OCI-LY1 (cell line): Measurements from ENCODE around the gene CACHD1.

Experiments
- H2AFZ ChIP-seq: fragments of 200-600 bp; sonication (generic), shearing (Covaris generic); 2 replicates; pipeline ENCODE4 v1.6.0; 2014; ENCODE audit warnings: antibody characterized with exemption, mild to moderate bottlenecking, low read length
- H3F3A ChIP-seq: fragments of 200-600 bp; sonication (generic), shearing (Covaris generic); 2 replicates; pipeline ENCODE4 v1.6.0; 2014; ENCODE audit warnings: mild to moderate bottlenecking, antibody characterized with exemption, low read length, moderate library complexity; ENCODE audit not compliant: insufficient read depth
- H3K27ac ChIP-seq: fragments of 200-600 bp; sonication (generic); 2 replicates; pipeline ENCODE4 v1.5.1; 2014; ENCODE audit warnings: low read length, mixed run types, mild to moderate bottlenecking, low read depth; ENCODE audit not compliant: poor library complexity, severe bottlenecking
- H3K27me3 ChIP-seq: fragments of 200-600 bp; sonication (generic); 2 replicates; pipeline ENCODE4 v1.6.0; 2014; ENCODE audit warnings: antibody characterized with exemption, mild to moderate bottlenecking, low read length, moderate library complexity; ENCODE audit not compliant: insufficient read depth
- H3K36me3 ChIP-seq: fragments of 200-600 bp; sonication (generic); 2 replicates; pipeline ENCODE4 v1.6.1; 2014; ENCODE audit warnings: mild to moderate bottlenecking, antibody characterized with exemption, low read length, moderate library complexity, mixed read lengths; ENCODE audit not compliant: insufficient read depth
- H3K4me1 ChIP-seq: fragments of 200-600 bp; sonication (generic); 2 replicates; pipeline ENCODE4 v1.5.1; 2014; ENCODE audit warnings: mild to moderate bottlenecking, low read length, moderate library complexity; ENCODE audit not compliant: insufficient read depth, severe bottlenecking
- H3K4me2 ChIP-seq: fragments of 200-600 bp; sonication (generic), shearing (Covaris generic); 2 replicates; pipeline ENCODE4 v1.6.1; 2014; ENCODE audit warnings: low read length
- H3K4me3 ChIP-seq: fragments of 200-600 bp; sonication (generic); 2 replicates; pipeline ENCODE4 v1.5.1; 2014; ENCODE audit warnings: low read length, low read depth, mild to moderate bottlenecking, mixed read lengths; ENCODE audit not compliant: poor library complexity, severe bottlenecking
- H3K79me2 ChIP-seq: fragments of 200-600 bp; shearing (Covaris generic); 2 replicates; pipeline ENCODE4 v1.6.1; 2016; ENCODE audit warnings: mixed run types, low read length, mixed read lengths; ENCODE audit not compliant: insufficient read depth
- H3K9ac ChIP-seq: fragments of 200-600 bp; sonication (generic), shearing (Covaris generic); 2 replicates; pipeline ENCODE4 v1.6.1; 2014; ENCODE audit warnings: mild to moderate bottlenecking, low read length, mixed read lengths
- H3K9me2 ChIP-seq: fragments of 200-600 bp; sonication (generic), shearing (Covaris generic); 2 replicates; pipeline ENCODE4 v1.6.1; 2014; ENCODE audit warnings: low read depth, mild to moderate bottlenecking, low read length, mixed read lengths
- H3K9me3 ChIP-seq: fragments of 200-600 bp; shearing (Covaris generic); 2 replicates; pipeline ENCODE4 v1.6.1; 2014; ENCODE audit warnings: low read length, mixed read lengths
- H4K20me1 ChIP-seq: fragments of 200-600 bp; sonication (generic), shearing (Covaris generic); 2 replicates; pipeline ENCODE4 v1.6.0; 2016; ENCODE audit warnings: mild to moderate bottlenecking, low read length; ENCODE audit not compliant: insufficient read depth
- EZH2 ChIP-seq: fragments of 200-600 bp; sonication (generic), shearing (Covaris generic); IDR thresholded peaks from 2 replicates; pipeline ENCODE4 v1.8.0; 2017; ENCODE audit warnings: borderline replicate concordance, mixed run types, mild to moderate bottlenecking, antibody characterized with exemption, low read length, moderate library complexity, mixed read lengths
- TF ChIP-seq, protein P1 (sequence below): fragments of 200-600 bp; sonication (generic), shearing (Covaris generic); IDR thresholded peaks from 2 replicates; pipeline ENCODE4 v1.5.1; 2017; ENCODE audit warnings: mild to moderate bottlenecking, antibody characterized with exemption, low read length, moderate library complexity, mixed read lengths

CACHD1 gene

DNA sequence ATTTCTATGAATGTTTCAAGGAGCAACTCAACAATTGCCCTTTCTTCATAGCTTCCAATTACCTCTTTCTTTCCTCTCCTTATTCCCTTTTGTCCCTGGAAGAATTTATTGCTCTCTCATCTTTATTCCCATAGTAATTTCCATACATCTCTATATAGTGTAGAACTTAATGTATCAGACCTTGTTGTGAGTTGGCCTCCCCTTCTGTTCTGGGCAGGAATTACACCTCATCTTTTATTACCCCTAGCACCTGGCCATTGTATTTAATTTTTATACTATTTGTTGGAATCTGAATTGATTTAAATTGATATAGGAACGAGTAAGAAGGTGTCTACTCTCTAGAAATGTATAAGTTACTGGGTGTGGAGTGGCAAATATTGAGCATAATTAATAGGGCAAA lies 114.5 kb downstream of the CACHD1 start:
- Histone ChIP-seq H3K9me3 (no peaks in the 10 kb centered on the region), H3K79me2 (no peaks in the 10 kb centered on the region), H3K4me2 (no peak overlapping the region), H3K36me3 (no peaks in the 10 kb centered on the region), H3K4me3 (no peak overlapping the region), H3K27ac (no peak overlapping the region), H4K20me1 (no peaks in the 10 kb centered on the region), H2AFZ (no peak overlapping the region), H3K27me3 (no peaks in the 10 kb centered on the region), H3K9me2 (no peaks in the 10 kb centered on the region), H3K9ac (no peak overlapping the region), H3F3A (no peaks in the 10 kb centered on the region), H3K4me1 (no peaks in the 10 kb centered on the region)
- TF ChIP-seq, protein P1, sequence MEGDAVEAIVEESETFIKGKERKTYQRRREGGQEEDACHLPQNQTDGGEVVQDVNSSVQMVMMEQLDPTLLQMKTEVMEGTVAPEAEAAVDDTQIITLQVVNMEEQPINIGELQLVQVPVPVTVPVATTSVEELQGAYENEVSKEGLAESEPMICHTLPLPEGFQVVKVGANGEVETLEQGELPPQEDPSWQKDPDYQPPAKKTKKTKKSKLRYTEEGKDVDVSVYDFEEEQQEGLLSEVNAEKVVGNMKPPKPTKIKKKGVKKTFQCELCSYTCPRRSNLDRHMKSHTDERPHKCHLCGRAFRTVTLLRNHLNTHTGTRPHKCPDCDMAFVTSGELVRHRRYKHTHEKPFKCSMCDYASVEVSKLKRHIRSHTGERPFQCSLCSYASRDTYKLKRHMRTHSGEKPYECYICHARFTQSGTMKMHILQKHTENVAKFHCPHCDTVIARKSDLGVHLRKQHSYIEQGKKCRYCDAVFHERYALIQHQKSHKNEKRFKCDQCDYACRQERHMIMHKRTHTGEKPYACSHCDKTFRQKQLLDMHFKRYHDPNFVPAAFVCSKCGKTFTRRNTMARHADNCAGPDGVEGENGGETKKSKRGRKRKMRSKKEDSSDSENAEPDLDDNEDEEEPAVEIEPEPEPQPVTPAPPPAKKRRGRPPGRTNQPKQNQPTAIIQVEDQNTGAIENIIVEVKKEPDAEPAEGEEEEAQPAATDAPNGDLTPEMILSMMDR, result peak; percentile 27
- TF ChIP-seq EZH2, result no peak

DNA sequence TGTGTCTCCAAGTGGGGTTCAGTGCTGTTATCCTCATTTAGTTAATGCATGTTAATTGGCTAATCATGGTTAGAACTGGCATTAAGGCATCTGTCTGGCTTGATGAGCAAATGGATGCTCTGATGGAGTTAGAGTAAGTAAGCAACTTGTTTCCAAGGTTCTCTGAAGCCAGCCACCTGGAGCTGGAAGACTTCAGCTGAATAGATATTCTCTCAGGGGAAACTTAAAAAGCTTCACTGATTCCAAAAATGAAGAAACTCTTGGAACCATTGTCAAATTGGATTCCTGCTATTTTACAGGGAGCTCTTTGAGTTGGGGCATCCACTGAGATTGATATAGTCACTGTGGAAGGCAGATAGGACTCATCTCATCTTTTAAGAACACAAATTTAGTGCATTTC lies 118.9 kb downstream of the CACHD1 start:
- H3K27ac ChIP-seq, result no peak overlapping the region
- no peaks in the 10 kb centered on the region for H4K20me1 ChIP-seq
- no peak overlapping the region for H3K4me3 ChIP-seq
- no peaks in the 10 kb centered on the region for H3F3A ChIP-seq
- no peak overlapping the region for H3K9ac ChIP-seq
- no peaks in the 10 kb centered on the region for H3K36me3 ChIP-seq
- no peaks in the 10 kb centered on the region for H3K79me2 ChIP-seq
- no peaks in the 10 kb centered on the region for H3K4me1 ChIP-seq
- no peaks in the 10 kb centered on the region for H3K9me2 ChIP-seq
- no peak overlapping the region for H2AFZ ChIP-seq
- no peaks in the 10 kb centered on the region for H3K9me3 ChIP-seq
- TF ChIP-seq, protein P1, result no peak
- TF ChIP-seq EZH2, result no peak
- no peak overlapping the region for H3K4me2 ChIP-seq
- no peaks in the 10 kb centered on the region for H3K27me3 ChIP-seq

DNA sequence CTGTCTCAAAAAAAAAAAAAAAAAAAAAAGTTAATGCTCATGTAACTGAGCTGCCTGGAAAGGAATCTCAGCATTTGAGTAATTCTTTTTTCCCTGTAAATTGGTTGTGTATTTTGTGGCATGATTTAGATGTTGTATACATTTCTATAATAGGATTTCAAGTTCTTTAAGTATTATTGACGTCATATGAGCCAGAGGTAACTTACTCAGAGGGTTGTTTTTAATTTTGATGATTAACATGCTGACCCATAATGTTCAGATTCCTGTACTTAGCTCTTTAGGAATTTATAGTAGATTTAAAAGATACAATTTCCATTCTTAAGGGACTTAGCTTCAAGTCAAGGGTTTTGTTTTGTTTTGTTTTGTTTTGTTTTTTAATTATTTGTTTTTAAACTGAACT lies 120.4 kb downstream of the CACHD1 start:
- H3K36me3 ChIP-seq, result no peaks in the 10 kb centered on the region

More for the DNA sequence above, 120.4 kb downstream of the CACHD1 start:
- Histone ChIP-seq H2AFZ (no peak overlapping the region), H3K4me1 (no peaks in the 10 kb centered on the region), H3K9me3 (no peaks in the 10 kb centered on the region), H3K4me3 (no peak overlapping the region), H3K9ac (no peak overlapping the region), H3K79me2 (no peaks in the 10 kb centered on the region), H3K9me2 (no peaks in the 10 kb centered on the region), H3F3A (no peaks in the 10 kb centered on the region), H4K20me1 (no peaks in the 10 kb centered on the region), H3K27me3 (no peaks in the 10 kb centered on the region), H3K4me2 (no peak overlapping the region), H3K27ac (no peak overlapping the region)
- TF ChIP-seq, protein P1, result no peak
- no peak for TF ChIP-seq EZH2
